ENCODE measurements around the gene RABAC1. TPM values are rescaled to one million over a fixed set of nuclear protein-coding genes. Genes with fewer than 3 reads are reported as not detected.
"Not testable (repeated sequence)": the region's sequence is repeated elsewhere in the genome, so short reads cannot be mapped to it uniquely, and the experiment has no call there.

Gene RABAC1
- total RNA-seq, 1 donor from 2014 or later, result 270 TPM

- no peak for DNase-seq (ENCODE audit: extremely low read depth, low read depth, low spot score)
Observed at GRCh38 chr19:41918095-41918494, 41.0 kb downstream of the RABAC1 start.

- no peak for DNase-seq (ENCODE audit: extremely low read depth, low read depth, low spot score)
Observed at GRCh38 chr19:41917676-41918075, 41.4 kb downstream of the RABAC1 start.

GRCh38 chr19:41915776-41916414, 43.2 kb downstream of the RABAC1 start:
- DNase-seq (ENCODE audit: extremely low read depth, low read depth, low spot score), result no peak

GRCh38 chr19:41915021-41915775, 43.9 kb downstream of the RABAC1 start:
- DNase-seq (ENCODE audit: extremely low read depth, low read depth, low spot score), result no peak

GRCh38 chr19:41914424-41914834, 44.7 kb downstream of the RABAC1 start:
- not testable (repeated sequence) for DNase-seq (ENCODE audit: extremely low read depth, low read depth, low spot score)

- DNase-seq (ENCODE audit: extremely low read depth, low read depth, low spot score), result no peak
Observed at GRCh38 chr19:41913538-41914423, 45.3 kb downstream of the RABAC1 start.

GRCh38 chr19:41912899-41913537, 46.1 kb downstream of the RABAC1 start:
- no peak for DNase-seq (ENCODE audit: extremely low read depth, low read depth, low spot score)

- DNase-seq (ENCODE audit: extremely low read depth, low read depth, low spot score), result no peak
Observed at GRCh38 chr19:41911889-41912731, 47.0 kb downstream of the RABAC1 start.

- DNase-seq (ENCODE audit: extremely low read depth, low read depth, low spot score), result no peak
Observed at GRCh38 chr19:41910992-41911888, 47.9 kb downstream of the RABAC1 start.

GRCh38 chr19:41910240-41910991, 48.7 kb downstream of the RABAC1 start:
- DNase-seq (ENCODE audit: extremely low read depth, low read depth, low spot score), result no peak

GRCh38 chr19:41909706-41910105, 49.4 kb downstream of the RABAC1 start:
- DNase-seq (ENCODE audit: extremely low read depth, low read depth, low spot score), result no peak

- DNase-seq (ENCODE audit: extremely low read depth, low read depth, low spot score), result no peak
Observed at GRCh38 chr19:41908724-41909464, 50.2 kb downstream of the RABAC1 start.

- no peak for DNase-seq (ENCODE audit: extremely low read depth, low read depth, low spot score)
Observed at GRCh38 chr19:41907994-41908615, 51.0 kb downstream of the RABAC1 start.

- DNase-seq (ENCODE audit: extremely low read depth, low read depth, low spot score), result no peak
Observed at GRCh38 chr19:41906916-41907680, 52.0 kb downstream of the RABAC1 start.

Measured in glomerular endothelial cell (primary cell).